PFSK-1 (cell line): Measurements from ENCODE around the gene PLPPR2.

Source experiments
- FOXP2 ChIP-seq: optimal IDR thresholded peaks from 2 replicates; pipeline ENCODE3; 2011; ENCODE audit warnings: borderline replicate concordance, control low read depth, inconsistent platforms; ENCODE audit not compliant: insufficient read depth; ENCODE audit errors: extremely low read length, extremely low read depth
- POLR2AphosphoS5 ChIP-seq: IDR thresholded peaks from 2 replicates; pipeline ENCODE4 v1.6.1; 2012; ENCODE audit warnings: low read depth, mild to moderate bottlenecking, control low read depth, low read length, moderate library complexity
- SIN3A ChIP-seq: IDR thresholded peaks from 2 replicates; pipeline ENCODE4 v1.6.1; 2012; ENCODE audit warnings: mild to moderate bottlenecking, low read length, moderate library complexity, borderline replicate concordance; ENCODE audit not compliant: insufficient read depth
- TAF1 ChIP-seq: IDR thresholded peaks from 2 replicates; pipeline ENCODE4 v1.6.1; 2012; ENCODE audit warnings: low read length, control low read depth, borderline replicate concordance; ENCODE audit not compliant: insufficient read depth
- TF ChIP-seq, protein P1 (sequence below), 2 experiments: IDR thresholded peaks; 2 replicates each; pipeline versions ENCODE4 v1.6.1 to v1.8.0; 2011 to 2012; ENCODE audit warnings: low read depth in 2 of 2, low read length in 2 of 2, control low read depth in 1 of 2, inconsistent platforms in 1 of 2, mild to moderate bottlenecking in 1 of 2, moderate library complexity in 1 of 2; ENCODE audit not compliant: insufficient read depth in 1 of 2

DNA sequence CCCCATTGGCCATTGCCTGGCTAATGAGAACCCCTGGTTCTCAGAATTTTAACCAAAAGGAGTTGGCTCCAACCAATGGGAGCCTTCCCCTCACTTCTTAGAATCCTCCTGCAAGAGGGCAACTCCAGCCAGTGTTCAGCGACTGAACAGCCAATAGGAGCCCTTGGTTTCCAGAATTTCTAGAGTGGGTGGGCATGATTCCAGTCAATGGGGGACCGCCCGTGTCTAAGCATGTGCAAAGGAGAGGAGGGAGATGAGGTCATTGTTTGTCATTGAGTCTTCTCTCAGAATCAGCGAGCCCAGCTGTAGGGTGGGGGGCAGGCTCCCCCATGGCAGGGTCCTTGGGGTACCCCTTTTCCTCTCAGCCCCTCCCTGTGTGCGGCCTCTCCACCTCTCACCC, 9.7 kb downstream of the PLPPR2 start:
- TF ChIP-seq, protein P1, sequence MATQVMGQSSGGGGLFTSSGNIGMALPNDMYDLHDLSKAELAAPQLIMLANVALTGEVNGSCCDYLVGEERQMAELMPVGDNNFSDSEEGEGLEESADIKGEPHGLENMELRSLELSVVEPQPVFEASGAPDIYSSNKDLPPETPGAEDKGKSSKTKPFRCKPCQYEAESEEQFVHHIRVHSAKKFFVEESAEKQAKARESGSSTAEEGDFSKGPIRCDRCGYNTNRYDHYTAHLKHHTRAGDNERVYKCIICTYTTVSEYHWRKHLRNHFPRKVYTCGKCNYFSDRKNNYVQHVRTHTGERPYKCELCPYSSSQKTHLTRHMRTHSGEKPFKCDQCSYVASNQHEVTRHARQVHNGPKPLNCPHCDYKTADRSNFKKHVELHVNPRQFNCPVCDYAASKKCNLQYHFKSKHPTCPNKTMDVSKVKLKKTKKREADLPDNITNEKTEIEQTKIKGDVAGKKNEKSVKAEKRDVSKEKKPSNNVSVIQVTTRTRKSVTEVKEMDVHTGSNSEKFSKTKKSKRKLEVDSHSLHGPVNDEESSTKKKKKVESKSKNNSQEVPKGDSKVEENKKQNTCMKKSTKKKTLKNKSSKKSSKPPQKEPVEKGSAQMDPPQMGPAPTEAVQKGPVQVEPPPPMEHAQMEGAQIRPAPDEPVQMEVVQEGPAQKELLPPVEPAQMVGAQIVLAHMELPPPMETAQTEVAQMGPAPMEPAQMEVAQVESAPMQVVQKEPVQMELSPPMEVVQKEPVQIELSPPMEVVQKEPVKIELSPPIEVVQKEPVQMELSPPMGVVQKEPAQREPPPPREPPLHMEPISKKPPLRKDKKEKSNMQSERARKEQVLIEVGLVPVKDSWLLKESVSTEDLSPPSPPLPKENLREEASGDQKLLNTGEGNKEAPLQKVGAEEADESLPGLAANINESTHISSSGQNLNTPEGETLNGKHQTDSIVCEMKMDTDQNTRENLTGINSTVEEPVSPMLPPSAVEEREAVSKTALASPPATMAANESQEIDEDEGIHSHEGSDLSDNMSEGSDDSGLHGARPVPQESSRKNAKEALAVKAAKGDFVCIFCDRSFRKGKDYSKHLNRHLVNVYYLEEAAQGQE (IDR thresholded peaks at IDR 0.05; ENCODE audit: insufficient read depth in 1 of 2, low read depth in 2 of 2, low read length in 2 of 2): no peak
- no peak for TF ChIP-seq SIN3A
- no peak for TF ChIP-seq TAF1
- no peak for TF ChIP-seq POLR2AphosphoS5
- TF ChIP-seq FOXP2: no peak
